Breast epithelium (tissue), 3 donors: ENCODE measurements around the gene TSACC.

Source experiments
- POLR2A ChIP-seq: fragments of 450-650 bp; IDR thresholded peaks from one replicate; pipeline ENCODE4 v1.6.1; 2016; ENCODE audit warnings: antibody characterized with exemption, mild to moderate bottlenecking, moderate library complexity
- POLR2AphosphoS5 ChIP-seq, 3 donors: sonication (generic); formaldehyde crosslinking; IDR thresholded peaks; one replicate each; pipeline ENCODE4 v1.6.1; 2017; ENCODE audit warnings: antibody characterized with exemption in 3 of 3
- TF ChIP-seq, protein P1 (sequence below), 3 donors: fragments of 450-650 bp; IDR thresholded peaks; one replicate each; pipeline ENCODE4 v1.5.1; 2016 to 2017; ENCODE audit warnings: antibody characterized with exemption in 3 of 3, mild to moderate bottlenecking in 3 of 3, moderate library complexity in 3 of 3

GRCh38 chr1:156372265-156372586 is 33.9 kb downstream of the TSACC start:
- TF ChIP-seq, protein P1, sequence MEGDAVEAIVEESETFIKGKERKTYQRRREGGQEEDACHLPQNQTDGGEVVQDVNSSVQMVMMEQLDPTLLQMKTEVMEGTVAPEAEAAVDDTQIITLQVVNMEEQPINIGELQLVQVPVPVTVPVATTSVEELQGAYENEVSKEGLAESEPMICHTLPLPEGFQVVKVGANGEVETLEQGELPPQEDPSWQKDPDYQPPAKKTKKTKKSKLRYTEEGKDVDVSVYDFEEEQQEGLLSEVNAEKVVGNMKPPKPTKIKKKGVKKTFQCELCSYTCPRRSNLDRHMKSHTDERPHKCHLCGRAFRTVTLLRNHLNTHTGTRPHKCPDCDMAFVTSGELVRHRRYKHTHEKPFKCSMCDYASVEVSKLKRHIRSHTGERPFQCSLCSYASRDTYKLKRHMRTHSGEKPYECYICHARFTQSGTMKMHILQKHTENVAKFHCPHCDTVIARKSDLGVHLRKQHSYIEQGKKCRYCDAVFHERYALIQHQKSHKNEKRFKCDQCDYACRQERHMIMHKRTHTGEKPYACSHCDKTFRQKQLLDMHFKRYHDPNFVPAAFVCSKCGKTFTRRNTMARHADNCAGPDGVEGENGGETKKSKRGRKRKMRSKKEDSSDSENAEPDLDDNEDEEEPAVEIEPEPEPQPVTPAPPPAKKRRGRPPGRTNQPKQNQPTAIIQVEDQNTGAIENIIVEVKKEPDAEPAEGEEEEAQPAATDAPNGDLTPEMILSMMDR (IDR thresholded peaks at IDR 0.05): no peak
- TF ChIP-seq POLR2AphosphoS5 (IDR thresholded peaks at IDR 0.05): no peak
- no peak for TF ChIP-seq POLR2A
